ENCODE measurements around the gene AKR1E2. TPM values are rescaled to one million over a fixed set of nuclear protein-coding genes. Genes with fewer than 3 reads are reported as not detected.

The AKR1E2 gene
- total and polyA plus RNA-seq, 9 of the 15 experiments (the other 6 are each of a cell fraction or from before 2014, with no cell fraction given), result 4.2 to 16.6 (median 9.8) TPM

DNA sequence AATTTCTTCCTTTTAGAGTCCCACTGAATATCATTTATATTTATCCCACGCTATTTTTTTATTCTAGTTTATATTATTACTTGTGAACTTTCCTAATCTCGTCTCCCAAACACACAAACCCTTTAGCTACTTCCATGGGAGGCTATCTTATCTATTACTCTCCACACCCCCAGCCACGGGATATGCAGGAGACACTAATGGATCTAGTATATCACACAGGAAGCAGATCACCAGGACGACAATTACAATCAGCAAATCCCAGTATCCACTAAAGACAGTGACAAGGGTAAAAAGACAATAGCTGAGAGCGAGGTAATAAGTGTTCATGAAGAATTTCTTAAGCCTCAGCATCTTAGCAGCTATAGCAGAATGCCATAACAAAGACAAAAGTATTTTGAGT is 3.8 kb upstream of the AKR1E2 start (continued):
- TF ChIP-seq TEAD4 (IDR thresholded peaks at IDR 0.05; ENCODE audit: low read length) (peak; percentile 92), TEAD4 (CRISPR knock-in tag; IDR thresholded peaks at IDR 0.05; ENCODE audit: borderline replicate concordance) (no peak), PURB (CRISPR knock-in tag; IDR thresholded peaks at IDR 0.05; ENCODE audit: low read depth) (no peak), NFATC3 (IDR thresholded peaks at IDR 0.05) (no peak), DPF2 (IDR thresholded peaks at IDR 0.05) (peak; percentile 86), KLF10 (CRISPR knock-in tag; IDR thresholded peaks at IDR 0.05) (no peak), WHSC1 (IDR thresholded peaks at IDR 0.05; ENCODE audit: low read length) (no peak), ZFX (CRISPR knock-in tag; IDR thresholded peaks at IDR 0.05) (no peak), ETV5 (CRISPR knock-in tag; IDR thresholded peaks at IDR 0.05; ENCODE audit: low read depth) (peak; percentile 63; the same call in 1 of the 2 replicates), ZNF785 (CRISPR knock-in tag; IDR thresholded peaks at IDR 0.05) (no peak), ZFP30 (CRISPR knock-in tag; IDR thresholded peaks at IDR 0.05; ENCODE audit: borderline replicate concordance) (no peak), ETS2 (tag; IDR thresholded peaks at IDR 0.05; ENCODE audit: borderline replicate concordance, poor library complexity, severe bottlenecking) (no peak), SNIP1 (IDR thresholded peaks at IDR 0.05; ENCODE audit: low read depth) (no peak), NUFIP1 (IDR thresholded peaks at IDR 0.05; ENCODE audit: partially characterized antibody) (no peak), SMAD4 (CRISPR knock-in tag; conservative IDR thresholded peaks at IDR 0.05) (peak; percentile 90), NFIC (IDR thresholded peaks at IDR 0.05) (peak; percentile 74), KAT2B (IDR thresholded peaks at IDR 0.05; ENCODE audit: low read depth, low read length) (no peak), ZEB2 (IDR thresholded peaks at IDR 0.05) (peak; percentile 20; the same call in 1 of the 2 replicates), PRMT5 (CRISPR knock-in tag; IDR thresholded peaks at IDR 0.05) (no peak), BACH1 (tag; IDR thresholded peaks at IDR 0.05) (no peak), GATAD2B (IDR thresholded peaks at IDR 0.05; ENCODE audit: borderline replicate concordance) (no peak), FOSL1 (tag; conservative IDR thresholded peaks at IDR 0.05) (peak; percentile 28; the same call in 1 of the 2 replicates), ATF7 (IDR thresholded peaks at IDR 0.05) (no peak), RBM14 (IDR thresholded peaks at IDR 0.05; ENCODE audit: borderline replicate concordance, insufficient read depth, low read depth, low read length) (no peak), ARNT (IDR thresholded peaks at IDR 0.05) (no peak), POLR2AphosphoS5 (IDR thresholded peaks at IDR 0.05; ENCODE audit: control insufficient read depth, insufficient read depth, low read depth, low read length) (peak; percentile 69; the same call in 1 of the 2 replicates), IFI16 (CRISPR knock-in tag; IDR thresholded peaks at IDR 0.05) (no peak), C11orf30 (IDR thresholded peaks at IDR 0.05; ENCODE audit: low read depth) (0 out of 2 replicates have a peak, but pooled peaks have one; percentile 28), NR2C1 (IDR thresholded peaks at IDR 0.05) (no peak), NR2C1 (tag; IDR thresholded peaks at IDR 0.05) (peak; percentile 35; the same call in 1 of the 2 replicates), KLF6 (CRISPR knock-in tag; IDR thresholded peaks at IDR 0.05; ENCODE audit: borderline replicate concordance) (no peak)
- TF ChIP-seq, protein P1, sequence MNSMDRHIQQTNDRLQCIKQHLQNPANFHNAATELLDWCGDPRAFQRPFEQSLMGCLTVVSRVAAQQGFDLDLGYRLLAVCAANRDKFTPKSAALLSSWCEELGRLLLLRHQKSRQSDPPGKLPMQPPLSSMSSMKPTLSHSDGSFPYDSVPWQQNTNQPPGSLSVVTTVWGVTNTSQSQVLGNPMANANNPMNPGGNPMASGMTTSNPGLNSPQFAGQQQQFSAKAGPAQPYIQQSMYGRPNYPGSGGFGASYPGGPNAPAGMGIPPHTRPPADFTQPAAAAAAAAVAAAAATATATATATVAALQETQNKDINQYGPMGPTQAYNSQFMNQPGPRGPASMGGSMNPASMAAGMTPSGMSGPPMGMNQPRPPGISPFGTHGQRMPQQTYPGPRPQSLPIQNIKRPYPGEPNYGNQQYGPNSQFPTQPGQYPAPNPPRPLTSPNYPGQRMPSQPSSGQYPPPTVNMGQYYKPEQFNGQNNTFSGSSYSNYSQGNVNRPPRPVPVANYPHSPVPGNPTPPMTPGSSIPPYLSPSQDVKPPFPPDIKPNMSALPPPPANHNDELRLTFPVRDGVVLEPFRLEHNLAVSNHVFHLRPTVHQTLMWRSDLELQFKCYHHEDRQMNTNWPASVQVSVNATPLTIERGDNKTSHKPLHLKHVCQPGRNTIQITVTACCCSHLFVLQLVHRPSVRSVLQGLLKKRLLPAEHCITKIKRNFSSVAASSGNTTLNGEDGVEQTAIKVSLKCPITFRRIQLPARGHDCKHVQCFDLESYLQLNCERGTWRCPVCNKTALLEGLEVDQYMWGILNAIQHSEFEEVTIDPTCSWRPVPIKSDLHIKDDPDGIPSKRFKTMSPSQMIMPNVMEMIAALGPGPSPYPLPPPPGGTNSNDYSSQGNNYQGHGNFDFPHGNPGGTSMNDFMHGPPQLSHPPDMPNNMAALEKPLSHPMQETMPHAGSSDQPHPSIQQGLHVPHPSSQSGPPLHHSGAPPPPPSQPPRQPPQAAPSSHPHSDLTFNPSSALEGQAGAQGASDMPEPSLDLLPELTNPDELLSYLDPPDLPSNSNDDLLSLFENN (IDR thresholded peaks at IDR 0.05; ENCODE audit: low read depth in 2 of 2, low read length in 2 of 2), result peak in 1 of 2 experiments; percentile 72; a peak in 1 of 4 replicates
